ENCODE measurements around the gene CAMK2A. TPM values are rescaled to one million over a fixed set of nuclear protein-coding genes. Genes with fewer than 3 reads are reported as not detected.

CAMK2A gene
- total and polyA plus RNA-seq, 7 donors, result 0.44 to 2.1 (median 0.64) TPM; not detected in 1

DNA sequence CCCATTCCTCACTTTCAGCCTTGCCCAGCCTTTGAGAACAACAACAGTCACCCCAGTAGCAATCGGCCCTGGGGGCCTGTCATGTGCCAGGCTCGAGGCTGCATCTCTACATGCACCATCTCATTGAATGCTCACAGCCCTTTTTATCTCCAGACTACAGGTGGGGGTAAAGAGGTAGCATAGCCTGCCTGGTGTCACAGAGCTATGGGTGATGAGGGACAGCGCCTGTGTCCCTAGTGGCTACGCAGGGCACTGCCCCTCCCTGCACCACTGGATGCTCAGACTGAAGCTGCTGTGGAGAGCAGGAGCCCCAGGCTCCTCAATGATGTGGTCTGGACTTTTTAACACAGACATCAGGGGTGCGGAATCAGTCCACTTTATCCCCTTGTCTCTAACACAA lies 2.8 kb downstream of the CAMK2A start:
- no peak for DNase-seq
- WGBS, 2 donors, result 49 to 73% methylated on average over 5 of the region's 5 CpGs
- H3K4me1 ChIP-seq, result no peaks in the 10 kb centered on the region
- H3K27ac ChIP-seq, result no peak overlapping the region
- TF ChIP-seq, protein P1, sequence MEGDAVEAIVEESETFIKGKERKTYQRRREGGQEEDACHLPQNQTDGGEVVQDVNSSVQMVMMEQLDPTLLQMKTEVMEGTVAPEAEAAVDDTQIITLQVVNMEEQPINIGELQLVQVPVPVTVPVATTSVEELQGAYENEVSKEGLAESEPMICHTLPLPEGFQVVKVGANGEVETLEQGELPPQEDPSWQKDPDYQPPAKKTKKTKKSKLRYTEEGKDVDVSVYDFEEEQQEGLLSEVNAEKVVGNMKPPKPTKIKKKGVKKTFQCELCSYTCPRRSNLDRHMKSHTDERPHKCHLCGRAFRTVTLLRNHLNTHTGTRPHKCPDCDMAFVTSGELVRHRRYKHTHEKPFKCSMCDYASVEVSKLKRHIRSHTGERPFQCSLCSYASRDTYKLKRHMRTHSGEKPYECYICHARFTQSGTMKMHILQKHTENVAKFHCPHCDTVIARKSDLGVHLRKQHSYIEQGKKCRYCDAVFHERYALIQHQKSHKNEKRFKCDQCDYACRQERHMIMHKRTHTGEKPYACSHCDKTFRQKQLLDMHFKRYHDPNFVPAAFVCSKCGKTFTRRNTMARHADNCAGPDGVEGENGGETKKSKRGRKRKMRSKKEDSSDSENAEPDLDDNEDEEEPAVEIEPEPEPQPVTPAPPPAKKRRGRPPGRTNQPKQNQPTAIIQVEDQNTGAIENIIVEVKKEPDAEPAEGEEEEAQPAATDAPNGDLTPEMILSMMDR (IDR thresholded peaks at IDR 0.05), result no peak
- no peak for TF ChIP-seq POLR2A (IDR thresholded peaks at IDR 0.05)
- TF ChIP-seq EP300 (IDR thresholded peaks at IDR 0.05), result no peak
- TF ChIP-seq POLR2AphosphoS5 (IDR thresholded peaks at IDR 0.05), result no peak
- no peaks in the 10 kb centered on the region for H3K36me3 ChIP-seq
- H3K4me3 ChIP-seq, result no peak overlapping the region
- no peaks in the 10 kb centered on the region for H3K27me3 ChIP-seq
- H3K9me3 ChIP-seq, result no peaks in the 10 kb centered on the region
- intact Hi-C loops (cut with DNase I), result no loop called here

DNA sequence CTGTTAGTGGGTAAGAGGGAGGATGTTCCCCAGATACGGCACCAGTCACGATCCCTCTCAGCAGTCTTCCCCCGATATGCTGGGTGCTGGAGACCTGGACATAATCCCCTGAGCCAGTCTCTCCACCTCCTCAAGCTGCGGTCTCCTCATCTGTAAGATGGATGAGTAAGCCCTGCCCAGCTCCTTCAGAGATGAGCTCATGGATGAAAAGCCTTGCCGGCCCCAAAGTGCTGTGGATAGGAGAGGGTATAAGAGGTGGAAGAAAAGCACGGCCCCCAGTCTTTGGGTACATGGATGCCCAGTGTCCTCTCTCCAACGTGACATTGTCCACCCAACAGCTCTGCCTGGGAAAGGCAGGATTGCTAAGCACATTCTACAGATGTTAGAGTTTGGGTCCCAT lies 4.5 kb downstream of the CAMK2A start:
- H3K36me3 ChIP-seq, result no peaks in the 10 kb centered on the region

DNA sequence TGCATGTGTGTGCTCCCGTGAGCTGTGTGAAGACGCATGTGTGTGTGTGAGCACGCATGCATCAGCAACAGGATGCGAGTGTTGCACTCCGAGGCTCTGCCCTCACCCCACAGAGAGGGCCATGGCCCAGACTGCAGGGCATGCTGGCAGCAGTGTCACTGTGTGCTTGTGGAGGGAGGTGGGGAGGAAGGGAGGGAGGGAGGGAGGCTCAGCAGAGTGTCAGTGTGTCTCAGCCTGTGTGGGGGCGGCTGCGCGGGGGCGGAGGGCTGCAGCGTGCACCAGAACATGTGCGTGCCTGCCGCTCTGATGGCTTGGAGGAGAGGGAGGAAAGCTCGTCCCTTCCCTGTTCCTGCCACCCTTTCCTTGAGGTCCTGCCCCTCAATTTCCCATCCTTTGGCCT lies 5.3 kb downstream of the CAMK2A start:
- H3K4me3 ChIP-seq, result no peak overlapping the region
- intact Hi-C loops (cut with DNase I), result no loop called here
- H3K9me3 ChIP-seq, result no peaks in the 10 kb centered on the region
- DNase-seq, result no peak
- no peak overlapping the region for H3K27ac ChIP-seq
- no peaks in the 10 kb centered on the region for H3K36me3 ChIP-seq
- no peak for TF ChIP-seq POLR2A (IDR thresholded peaks at IDR 0.05)
- no peak for TF ChIP-seq EP300 (IDR thresholded peaks at IDR 0.05)
- TF ChIP-seq, protein P1 (IDR thresholded peaks at IDR 0.05), result no peak
- TF ChIP-seq POLR2AphosphoS5 (IDR thresholded peaks at IDR 0.05), result no peak
- H3K4me1 ChIP-seq, result no peaks in the 10 kb centered on the region
- H3K27me3 ChIP-seq, result no peaks in the 10 kb centered on the region
- 91 to 92% methylated on average over 13 of the region's 13 CpGs for WGBS, 2 donors

More for the DNA sequence above, 4.5 kb downstream of the CAMK2A start:
- no peak for DNase-seq
- intact Hi-C loops (cut with DNase I), result no loop called here
- WGBS, 2 donors, result 92 to 96% methylated on average over 7 of the region's 7 CpGs
- H3K27ac ChIP-seq, result no peak overlapping the region
- no peak for TF ChIP-seq POLR2AphosphoS5 (IDR thresholded peaks at IDR 0.05)
- H3K4me3 ChIP-seq, result no peak overlapping the region
- H3K9me3 ChIP-seq, result no peaks in the 10 kb centered on the region
- H3K27me3 ChIP-seq, result no peaks in the 10 kb centered on the region
- H3K4me1 ChIP-seq, result no peaks in the 10 kb centered on the region

DNA sequence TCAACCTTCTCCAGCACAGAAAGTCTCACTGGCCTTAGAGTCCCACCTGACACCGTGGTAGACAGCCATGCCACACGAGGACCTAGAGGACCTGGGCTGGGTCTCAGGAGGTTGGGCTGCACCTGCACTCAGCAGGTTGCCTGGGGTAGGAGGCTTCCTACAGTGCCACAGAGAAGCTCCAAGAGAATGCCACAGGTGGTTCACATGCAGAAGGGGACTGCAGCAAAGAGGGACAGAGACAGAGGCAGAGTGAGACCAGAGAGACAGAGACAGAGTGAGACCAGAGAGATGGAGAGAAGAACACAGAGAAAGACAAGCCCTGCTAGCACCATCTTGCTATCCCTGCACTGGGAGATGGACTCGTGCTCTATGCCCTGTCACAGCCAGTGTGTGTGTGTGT lies 5.7 kb downstream of the CAMK2A start:
- DNase-seq, result no peak

DNA sequence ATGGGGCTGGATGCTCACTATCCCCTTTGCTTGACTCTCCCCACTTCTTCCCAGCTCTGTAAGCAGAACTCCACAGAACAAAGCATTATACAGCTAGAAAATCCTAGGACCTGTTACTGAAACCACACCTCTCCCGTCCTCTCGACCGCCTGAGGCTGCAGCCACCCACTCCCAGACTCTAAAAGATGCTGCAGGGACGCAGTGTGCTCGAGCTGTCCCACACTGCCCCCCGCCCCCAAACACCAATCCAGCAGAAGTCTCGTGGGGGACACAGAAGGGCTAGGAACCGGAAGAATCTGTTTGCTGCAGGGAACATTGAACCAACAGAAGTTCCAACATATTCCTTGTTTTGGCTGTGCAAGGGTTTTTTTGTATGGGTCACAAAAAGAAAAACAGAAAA lies 7.6 kb downstream of the CAMK2A start:
- TF ChIP-seq, protein P1 (IDR thresholded peaks at IDR 0.05), result no peak
- TF ChIP-seq POLR2A (IDR thresholded peaks at IDR 0.05), result no peak
- no peak for TF ChIP-seq POLR2AphosphoS5 (IDR thresholded peaks at IDR 0.05)
- TF ChIP-seq EP300 (IDR thresholded peaks at IDR 0.05), result no peak
- no peak overlapping the region for H3K4me3 ChIP-seq
- H3K36me3 ChIP-seq, result no peaks in the 10 kb centered on the region
- no peaks in the 10 kb centered on the region for H3K27me3 ChIP-seq
- no peaks in the 10 kb centered on the region for H3K4me1 ChIP-seq
- no peaks in the 10 kb centered on the region for H3K9me3 ChIP-seq
- H3K27ac ChIP-seq, result no peak overlapping the region
- intact Hi-C loops (cut with DNase I), result no loop called here
- WGBS, 2 donors, result 74 to 84% methylated on average over 8 of the region's 8 CpGs
- no peak for DNase-seq

More for the DNA sequence above, 5.7 kb downstream of the CAMK2A start:
- H3K36me3 ChIP-seq, result no peaks in the 10 kb centered on the region
- no peaks in the 10 kb centered on the region for H3K4me1 ChIP-seq
- 68 to 78% methylated on average over 3 of the region's 3 CpGs for WGBS, 2 donors
- H3K9me3 ChIP-seq, result no peaks in the 10 kb centered on the region
- H3K4me3 ChIP-seq, result no peak overlapping the region
- no peak overlapping the region for H3K27ac ChIP-seq
- no peaks in the 10 kb centered on the region for H3K27me3 ChIP-seq
- intact Hi-C loops (cut with DNase I), result no loop called here
- TF ChIP-seq POLR2AphosphoS5 (IDR thresholded peaks at IDR 0.05) (no peak), POLR2A (IDR thresholded peaks at IDR 0.05) (no peak), EP300 (IDR thresholded peaks at IDR 0.05) (no peak)
- TF ChIP-seq, protein P1 (IDR thresholded peaks at IDR 0.05), result no peak

All from sigmoid colon (tissue), 7 donors.